Activated gamma-delta T cell treated with Interleukin-2 at 50 U/mL for 16 hours (primary cell): ENCODE data around the gene PKP4.

Source experiments
- DNase-seq: peaks from one replicate; pipeline ENCODE4 v3.0.0-alpha.2; 2020

PKP4 gene

GRCh38 chr2:158501301-158501700 is 44.5 kb downstream of the PKP4 start:
- DNase-seq: no peak

- no peak for DNase-seq
These were observed 46.2 kb downstream of the PKP4 start for GRCh38 chr2:158502974-158503373.

GRCh38 chr2:158504088-158504487 is 47.3 kb downstream of the PKP4 start:
- DNase-seq: no peak

GRCh38 chr2:158505448-158505934 is 48.7 kb downstream of the PKP4 start:
- DNase-seq: no peak

- DNase-seq: no peak
These were observed 50.4 kb downstream of the PKP4 start for GRCh38 chr2:158507141-158507540.

- no peak for DNase-seq
These were observed 50.9 kb downstream of the PKP4 start for GRCh38 chr2:158507679-158508078.

GRCh38 chr2:158509928-158510797 is 53.4 kb downstream of the PKP4 start:
- no peak for DNase-seq

- DNase-seq: no peak
These were observed 54.1 kb downstream of the PKP4 start for GRCh38 chr2:158510887-158511286.

GRCh38 chr2:158511706-158512105 is 55.0 kb downstream of the PKP4 start:
- DNase-seq: no peak

GRCh38 chr2:158512323-158512722 is 55.6 kb downstream of the PKP4 start:
- no peak for DNase-seq

- no peak for DNase-seq
These were observed 57.1 kb downstream of the PKP4 start for GRCh38 chr2:158513841-158514240.

- DNase-seq: no peak
These were observed 61.3 kb downstream of the PKP4 start for GRCh38 chr2:158518084-158518483.

GRCh38 chr2:158519481-158519880 is 62.7 kb downstream of the PKP4 start:
- no peak for DNase-seq

- DNase-seq: no peak
These were observed 72.9 kb downstream of the PKP4 start for GRCh38 chr2:158529379-158530259.

GRCh38 chr2:158530829-158531228 is 74.1 kb downstream of the PKP4 start:
- no peak for DNase-seq

- no peak for DNase-seq
These were observed 76.3 kb downstream of the PKP4 start for GRCh38 chr2:158533009-158533408.

GRCh38 chr2:158539176-158540005 is 82.6 kb downstream of the PKP4 start:
- no peak for DNase-seq

GRCh38 chr2:158542577-158542976 is 85.8 kb downstream of the PKP4 start:
- DNase-seq: no peak

GRCh38 chr2:158543957-158544356 is 87.2 kb downstream of the PKP4 start:
- DNase-seq: no peak

- no peak for DNase-seq
These were observed 88.2 kb downstream of the PKP4 start for GRCh38 chr2:158544998-158545397.

GRCh38 chr2:158546412-158547144 is 89.8 kb downstream of the PKP4 start:
- DNase-seq: no peak

GRCh38 chr2:158553257-158553656 is 96.5 kb downstream of the PKP4 start:
- no peak for DNase-seq
